ENCODE measurements around the gene S1PR3. TPM values are rescaled to one million over a fixed set of nuclear protein-coding genes. Genes with fewer than 3 reads are reported as not detected.

Gene S1PR3
- total and polyA plus RNA-seq, 3 donors from 2014 or later: 4.5 to 7.2 (median 7.0) TPM

- DNase-seq: no peak
- Histone ChIP-seq H3K36me3 (ENCODE audit: low read depth, missing control alignments) (no peaks in the 10 kb centered on the region), H3K27ac (no peak overlapping the region), H3K4me3 (no peak overlapping the region), H3K9me3 (no peaks in the 10 kb centered on the region), H3K4me1 (no peaks in the 10 kb centered on the region), H3K27me3 (no peaks in the 10 kb centered on the region)
- intact Hi-C loops (cut with DNase I; ENCODE audit: low total_unique reads): no loop called here
- WGBS, 2 donors: 69% methylated on average over 2 of the region's 2 CpGs
- TF ChIP-seq CTCF (IDR thresholded peaks at IDR 0.05): no peak
- no peak for TF ChIP-seq POLR2A (IDR thresholded peaks at IDR 0.05)
These were observed 7.3 kb upstream of the S1PR3 start for GRCh38 chr9:88983865-88984542.

- Histone ChIP-seq H3K27ac (no peak overlapping the region), H3K4me3 (no peak overlapping the region), H3K9me3 (no peaks in the 10 kb centered on the region), H3K36me3 (ENCODE audit: low read depth, missing control alignments) (no peaks in the 10 kb centered on the region), H3K27me3 (no peaks in the 10 kb centered on the region), H3K4me1 (no peaks in the 10 kb centered on the region)
- intact Hi-C loops (cut with DNase I; ENCODE audit: low total_unique reads): no loop called here
- no peak for TF ChIP-seq POLR2A (IDR thresholded peaks at IDR 0.05)
- no peak for TF ChIP-seq CTCF (IDR thresholded peaks at IDR 0.05)
- DNase-seq: no peak
- WGBS, 2 donors: 89 to 93% methylated on average over 4 of the region's 4 CpGs
These were observed 6.8 kb upstream of the S1PR3 start for GRCh38 chr9:88984543-88984883.

- intact Hi-C loops (cut with DNase I; ENCODE audit: low total_unique reads): no loop called here
- DNase-seq: no peak
- TF ChIP-seq CTCF (IDR thresholded peaks at IDR 0.05): no peak
- no peak for TF ChIP-seq POLR2A (IDR thresholded peaks at IDR 0.05)
These were observed 5.7 kb upstream of the S1PR3 start for GRCh38 chr9:88985616-88986015.

GRCh38 chr9:88986776-88987175 lies 4.5 kb upstream of the S1PR3 start:
- no peaks in the 10 kb centered on the region for H3K36me3 ChIP-seq (ENCODE audit: low read depth, missing control alignments)
- WGBS, 2 donors: 72 to 85% methylated on average over 3 of the region's 3 CpGs
- intact Hi-C loops (cut with DNase I; ENCODE audit: low total_unique reads): no loop called here
- TF ChIP-seq CTCF (IDR thresholded peaks at IDR 0.05) (no peak), POLR2A (IDR thresholded peaks at IDR 0.05) (no peak)
- no peaks in the 10 kb centered on the region for H3K27me3 ChIP-seq
- H3K4me3 ChIP-seq: no peak overlapping the region
- no peaks in the 10 kb centered on the region for H3K9me3 ChIP-seq
- H3K4me1 ChIP-seq: peaks cover 2% of the 10 kb centered on the region
- no peak for DNase-seq
- no peak overlapping the region for H3K27ac ChIP-seq

More at GRCh38 chr9:88985616-88986015, 5.7 kb upstream of the S1PR3 start:
- Histone ChIP-seq H3K4me1 (no peaks in the 10 kb centered on the region), H3K27ac (no peak overlapping the region), H3K9me3 (no peaks in the 10 kb centered on the region), H3K36me3 (ENCODE audit: low read depth, missing control alignments) (no peaks in the 10 kb centered on the region), H3K27me3 (no peaks in the 10 kb centered on the region), H3K4me3 (no peak overlapping the region)
- 80 to 84% methylated on average over 2 of the region's 2 CpGs for WGBS, 2 donors

- WGBS, 2 donors: 72 to 89% methylated on average over 4 of the region's 4 CpGs
- no peaks in the 10 kb centered on the region for H3K27me3 ChIP-seq
- no peak overlapping the region for H3K27ac ChIP-seq
- peaks cover 5% of the 10 kb centered on the region for H3K4me1 ChIP-seq
- no peak overlapping the region for H3K4me3 ChIP-seq
- DNase-seq: no peak
- intact Hi-C loops (cut with DNase I; ENCODE audit: low total_unique reads): no loop called here
- no peaks in the 10 kb centered on the region for H3K9me3 ChIP-seq
- H3K36me3 ChIP-seq (ENCODE audit: low read depth, missing control alignments): no peaks in the 10 kb centered on the region
- TF ChIP-seq CTCF (IDR thresholded peaks at IDR 0.05): no peak
- no peak for TF ChIP-seq POLR2A (IDR thresholded peaks at IDR 0.05)
These were observed 3.6 kb upstream of the S1PR3 start for GRCh38 chr9:88987661-88988060.

All from testis (tissue), 3 donors.